Islet precursor cell (in vitro differentiated cells): ENCODE measurements around the gene OR8D2.

ENCODE experiments used
- DNase-seq: peaks from one replicate; pipeline ENCODE4 v3.0.0-alpha.2; 2018

Gene OR8D2

GRCh38 chr11:124320097-124320496, at the start of gene OR8D2:
Gene OR8D2, minus strand, starts transcription at chr11:124320197. Its CDS starts 0 bp downstream, at chr11:124320197.
- no peak for DNase-seq

- DNase-seq, result no peak
Observed at GRCh38 chr11:124359566-124359965, 39.6 kb upstream of the OR8D2 start.

- no peak for DNase-seq
Observed at GRCh38 chr11:124346311-124346955, 26.4 kb upstream of the OR8D2 start.

GRCh38 chr11:124344346-124344745, 24.3 kb upstream of the OR8D2 start:
- no peak for DNase-seq

GRCh38 chr11:124340142-124340447, 20.1 kb upstream of the OR8D2 start:
- no peak for DNase-seq

- DNase-seq, result no peak
Observed at GRCh38 chr11:124339396-124340141, 19.6 kb upstream of the OR8D2 start.

GRCh38 chr11:124331873-124332272, 11.9 kb upstream of the OR8D2 start:
- no peak for DNase-seq

- no peak for DNase-seq
Observed at GRCh38 chr11:124329787-124330478, 9.9 kb upstream of the OR8D2 start.

- DNase-seq, result no peak
Observed at GRCh38 chr11:124327775-124328174, 7.8 kb upstream of the OR8D2 start.

GRCh38 chr11:124322356-124322755, 2.4 kb upstream of the OR8D2 start:
- no peak for DNase-seq

GRCh38 chr11:124315052-124315451, 4.9 kb downstream of the OR8D2 start:
- DNase-seq, result no peak

- DNase-seq, result no peak
Observed at GRCh38 chr11:124313849-124314248, 6.1 kb downstream of the OR8D2 start, which contains the start of gene OR8D1. Gene OR8D1, minus strand, starts transcription at chr11:124313949. Its CDS starts 3,183 bp downstream, at chr11:124310766.

GRCh38 chr11:124313131-124313530, 6.9 kb downstream of the OR8D2 start:
- DNase-seq, result no peak

- no peak for DNase-seq
Observed at GRCh38 chr11:124311670-124312069, 8.3 kb downstream of the OR8D2 start.

GRCh38 chr11:124311269-124311668, 8.7 kb downstream of the OR8D2 start:
- no peak for DNase-seq

- DNase-seq, result no peak
Observed at GRCh38 chr11:124310721-124311120, 9.3 kb downstream of the OR8D2 start.

GRCh38 chr11:124307093-124307492, 12.9 kb downstream of the OR8D2 start:
- DNase-seq, result no peak

GRCh38 chr11:124302347-124303125, 17.5 kb downstream of the OR8D2 start:
- DNase-seq, result no peak

- no peak for DNase-seq
Observed at GRCh38 chr11:124301548-124301947, 18.4 kb downstream of the OR8D2 start.

GRCh38 chr11:124297921-124298320, 22.1 kb downstream of the OR8D2 start:
- DNase-seq, result no peak

GRCh38 chr11:124296016-124296415, 24.0 kb downstream of the OR8D2 start:
- no peak for DNase-seq

- DNase-seq, result no peak
Observed at GRCh38 chr11:124294687-124295086, 25.3 kb downstream of the OR8D2 start.
